ENCODE data around the gene HS3ST4.

- TF ChIP-seq CTCF (IDR thresholded peaks at IDR 0.05 in 2 of 3, conservative IDR thresholded peaks at IDR 0.05 in 1 of 3; ENCODE audit: borderline replicate concordance in 1 of 3, insufficient read depth in 1 of 3, low read depth in 2 of 3, low read length in 2 of 3) = no peak
- TF ChIP-seq EZH2 (IDR thresholded peaks at IDR 0.05) = no peak
- no peak for TF ChIP-seq MAX (IDR thresholded peaks at IDR 0.05)
- no peak for TF ChIP-seq EZH2phosphoT487 (IDR thresholded peaks at IDR 0.05; ENCODE audit: borderline replicate concordance)
- no peak for TF ChIP-seq CEBPB (IDR thresholded peaks at IDR 0.05; ENCODE audit: low read depth)
Observed at GRCh38 chr16:25941800-25942499, 250.2 kb downstream of the HS3ST4 start.

Data from HCT116 (cell line).